HEK293 (cell line): ENCODE results near the gene SMCHD1.

Source experiments
- CTCF ChIA-PET: fragments of 350-600 bp; formaldehyde crosslinking; extraction: SDS; loops from one replicate; lab custom pipeline; 2021; ENCODE audit warnings: antibody characterized with exemption; lab: Yijun Ruan, JAX
- POLR2A ChIA-PET: fragments of 300-600 bp; formaldehyde crosslinking; extraction: SDS; loops from one replicate; lab custom pipeline; 2020; ENCODE audit warnings: antibody characterized with exemption, inconsistent platforms; lab: Yijun Ruan, JAX
- H3K27ac ChIP-seq: fragments of 200-500 bp; sonication (Bioruptor generic); 2 replicates; pipeline ENCODE4 v1.5.1; 2014; ENCODE audit warnings: low read depth, low read length, control low read depth, inconsistent platforms; ENCODE audit errors: extremely low read depth
- H3K36me3 ChIP-seq, 2 experiments: fragments of 200-500 bp in 1 of 2; sonication (Bioruptor generic) in 1 of 2; 1 replicate in 1 of 2; 2 replicates in 1 of 2; pipeline ENCODE4 v1.5.1; 2014 to 2017; ENCODE audit warnings: inconsistent platforms in 2 of 2, low read length in 2 of 2; ENCODE audit not compliant: control insufficient read depth in 2 of 2, insufficient read depth in 1 of 2
- H3K4me1 ChIP-seq: fragments of 200-500 bp; sonication (Bioruptor generic); 2 replicates; pipeline ENCODE4 v1.5.1; 2014; ENCODE audit warnings: mild to moderate bottlenecking, low read length, inconsistent platforms; ENCODE audit not compliant: control insufficient read depth, insufficient read depth
- H3K4me3 ChIP-seq: 2 replicates; pipeline ENCODE4 v1.5.1; 2011; ENCODE audit warnings: low read depth, mild to moderate bottlenecking, control low read depth, low read length, moderate library complexity
- H3K9me3 ChIP-seq: fragments of 200-500 bp; sonication (Bioruptor generic); 2 replicates; pipeline ENCODE4 v1.5.1; 2014; ENCODE audit warnings: low read depth, low read length, inconsistent platforms; ENCODE audit not compliant: control insufficient read depth, insufficient read depth
- CTCF ChIP-seq: fragments of 450-650 bp; formaldehyde crosslinking; IDR thresholded peaks from 2 replicates; pipeline ENCODE4 v1.5.1; 2016; ENCODE audit warnings: missing biosample characterization, missing genetic modification characterization
- GLIS2 ChIP-seq: fragments of 450-650 bp; formaldehyde crosslinking; IDR thresholded peaks from 2 replicates; pipeline ENCODE4 v1.5.1; 2016; ENCODE audit warnings: missing biosample characterization, missing genetic modification characterization
- HOXA7 ChIP-seq: sonication (generic); formaldehyde crosslinking; IDR thresholded peaks from 2 replicates; pipeline ENCODE4 v1.8.1; 2022; ENCODE audit warnings: missing genetic modification reagents, borderline replicate concordance
- MYNN ChIP-seq: fragments of 450-650 bp; formaldehyde crosslinking; IDR thresholded peaks from 2 replicates; pipeline ENCODE4 v1.5.1; 2016; ENCODE audit warnings: missing biosample characterization, missing genetic modification characterization, borderline replicate concordance
- SCRT2 ChIP-seq: fragments of 450-650 bp; formaldehyde crosslinking; IDR thresholded peaks from 2 replicates; pipeline ENCODE4 v1.5.1; 2016; ENCODE audit warnings: missing biosample characterization, missing genetic modification characterization
- SP7 ChIP-seq: fragments of 450-650 bp; formaldehyde crosslinking; IDR thresholded peaks from 2 replicates; pipeline ENCODE4 v1.5.1; 2016; ENCODE audit warnings: missing biosample characterization, missing genetic modification characterization
- WT1 ChIP-seq: fragments of 450-650 bp; formaldehyde crosslinking; IDR thresholded peaks from 2 replicates; pipeline ENCODE4 v1.5.1; 2016; ENCODE audit warnings: missing biosample characterization, missing genetic modification characterization
- ZIC2 ChIP-seq: fragments of 450-650 bp; formaldehyde crosslinking; IDR thresholded peaks from 2 replicates; pipeline ENCODE4 v1.5.1; 2016; ENCODE audit warnings: missing biosample characterization, missing genetic modification characterization
- ZNF19 ChIP-seq: fragments of 450-650 bp; formaldehyde crosslinking; IDR thresholded peaks from 2 replicates; pipeline ENCODE4; 2016; ENCODE audit warnings: missing biosample characterization, missing genetic modification characterization, low read depth
- ZNF23 ChIP-seq: fragments of 450-650 bp; formaldehyde crosslinking; IDR thresholded peaks from 2 replicates; pipeline ENCODE4 v1.5.1; 2016; ENCODE audit warnings: missing biosample characterization, missing genetic modification characterization, borderline replicate concordance
- ZNF548 ChIP-seq: fragments of 450-650 bp; formaldehyde crosslinking; IDR thresholded peaks from 2 replicates; pipeline ENCODE4 v1.5.1; 2016; ENCODE audit warnings: missing biosample characterization, missing genetic modification characterization
- ZNF558 ChIP-seq: fragments of 450-650 bp; formaldehyde crosslinking; IDR thresholded peaks from 2 replicates; pipeline ENCODE4 v1.5.1; 2016; ENCODE audit warnings: missing biosample characterization, missing genetic modification characterization
- ZNF585B ChIP-seq: fragments of 450-650 bp; formaldehyde crosslinking; IDR thresholded peaks from 2 replicates; pipeline ENCODE4 v1.5.1; 2016; ENCODE audit warnings: missing biosample characterization, missing genetic modification characterization
- ZNF639 ChIP-seq: fragments of 450-650 bp; formaldehyde crosslinking; IDR thresholded peaks from 2 replicates; pipeline ENCODE4 v1.5.1; 2016; ENCODE audit warnings: missing biosample characterization, missing genetic modification characterization
- ZNF768 ChIP-seq: fragments of 450-650 bp; formaldehyde crosslinking; IDR thresholded peaks from 2 replicates; pipeline ENCODE4 v1.5.1; 2018; ENCODE audit warnings: missing biosample characterization, mild to moderate bottlenecking, missing genetic modification characterization
- ZNF776 ChIP-seq: fragments of 450-650 bp; formaldehyde crosslinking; IDR thresholded peaks from 2 replicates; pipeline ENCODE4 v1.5.0; 2017; ENCODE audit warnings: missing biosample characterization, missing genetic modification characterization, borderline replicate concordance
- ZNF837 ChIP-seq: fragments of 450-650 bp; formaldehyde crosslinking; IDR thresholded peaks from 2 replicates; pipeline ENCODE4 v1.5.1; 2016; ENCODE audit warnings: missing biosample characterization, missing genetic modification characterization
- ZSCAN30 ChIP-seq: fragments of 450-650 bp; IDR thresholded peaks from 2 replicates; pipeline ENCODE4 v1.5.1; 2018; ENCODE audit warnings: missing biosample characterization, mild to moderate bottlenecking, missing genetic modification characterization, moderate library complexity
- TF ChIP-seq, protein P1 (sequence below): fragments of 450-650 bp; formaldehyde crosslinking; IDR thresholded peaks from 2 replicates; pipeline ENCODE4 v1.5.1; 2016; ENCODE audit warnings: missing biosample characterization, missing genetic modification characterization
- TF ChIP-seq, protein P2 (sequence below): fragments of 450-650 bp; formaldehyde crosslinking; IDR thresholded peaks from 2 replicates; pipeline ENCODE4 v1.5.1; 2016; ENCODE audit warnings: missing biosample characterization, missing genetic modification characterization
- TF ChIP-seq, protein P3 (sequence below): fragments of 450-650 bp; formaldehyde crosslinking; IDR thresholded peaks from 2 replicates; pipeline ENCODE4 v1.5.1; 2016; ENCODE audit warnings: missing biosample characterization, missing genetic modification characterization

SMCHD1 gene

DNA sequence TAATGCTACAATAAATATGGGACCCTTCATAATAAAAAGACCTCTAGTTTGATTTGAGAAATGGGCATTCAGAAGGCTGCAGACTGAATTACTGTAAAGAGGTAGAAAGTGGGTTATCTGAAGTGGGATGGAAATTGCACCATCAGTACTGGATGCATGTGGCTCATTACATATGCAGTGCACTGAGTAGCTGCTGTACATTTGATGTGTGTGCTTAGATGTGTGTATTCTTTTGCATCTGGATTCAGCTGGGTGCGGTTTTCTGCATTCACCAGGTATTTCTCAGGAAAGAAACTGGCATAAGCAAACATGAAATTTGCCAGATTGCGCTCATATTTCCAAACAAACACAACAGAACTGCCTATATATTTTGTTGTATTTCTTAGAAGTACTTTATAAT is 45.9 kb upstream of the SMCHD1 start (continued):
- TF ChIP-seq ZNF639: no peak

- Histone ChIP-seq H3K4me1 (no peaks in the 10 kb centered on the region), H3K4me3 (no peak overlapping the region), H3K36me3 (peaks cover 48 to 81% of the 10 kb centered on the region in 2 experiments), H3K27ac (no peak overlapping the region), H3K9me3 (no peaks in the 10 kb centered on the region)
- ChIA-PET POLR2A (no interaction called here), CTCF (no interaction called here)
- TF ChIP-seq GLIS2: no peak
- no peak for TF ChIP-seq ZNF585B (tag by site-specific recombination)
- TF ChIP-seq, protein P1, sequence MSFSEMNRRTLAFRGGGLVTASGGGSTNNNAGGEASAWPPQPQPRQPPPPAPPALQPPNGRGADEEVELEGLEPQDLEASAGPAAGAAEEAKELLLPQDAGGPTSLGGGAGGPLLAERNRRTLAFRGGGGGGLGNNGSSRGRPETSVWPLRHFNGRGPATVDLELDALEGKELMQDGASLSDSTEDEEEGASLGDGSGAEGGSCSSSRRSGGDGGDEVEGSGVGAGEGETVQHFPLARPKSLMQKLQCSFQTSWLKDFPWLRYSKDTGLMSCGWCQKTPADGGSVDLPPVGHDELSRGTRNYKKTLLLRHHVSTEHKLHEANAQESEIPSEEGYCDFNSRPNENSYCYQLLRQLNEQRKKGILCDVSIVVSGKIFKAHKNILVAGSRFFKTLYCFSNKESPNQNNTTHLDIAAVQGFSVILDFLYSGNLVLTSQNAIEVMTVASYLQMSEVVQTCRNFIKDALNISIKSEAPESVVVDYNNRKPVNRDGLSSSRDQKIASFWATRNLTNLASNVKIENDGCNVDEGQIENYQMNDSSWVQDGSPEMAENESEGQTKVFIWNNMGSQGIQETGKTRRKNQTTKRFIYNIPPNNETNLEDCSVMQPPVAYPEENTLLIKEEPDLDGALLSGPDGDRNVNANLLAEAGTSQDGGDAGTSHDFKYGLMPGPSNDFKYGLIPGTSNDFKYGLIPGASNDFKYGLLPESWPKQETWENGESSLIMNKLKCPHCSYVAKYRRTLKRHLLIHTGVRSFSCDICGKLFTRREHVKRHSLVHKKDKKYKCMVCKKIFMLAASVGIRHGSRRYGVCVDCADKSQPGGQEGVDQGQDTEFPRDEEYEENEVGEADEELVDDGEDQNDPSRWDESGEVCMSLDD (tag by site-specific recombination): no peak
- TF ChIP-seq, protein P2, sequence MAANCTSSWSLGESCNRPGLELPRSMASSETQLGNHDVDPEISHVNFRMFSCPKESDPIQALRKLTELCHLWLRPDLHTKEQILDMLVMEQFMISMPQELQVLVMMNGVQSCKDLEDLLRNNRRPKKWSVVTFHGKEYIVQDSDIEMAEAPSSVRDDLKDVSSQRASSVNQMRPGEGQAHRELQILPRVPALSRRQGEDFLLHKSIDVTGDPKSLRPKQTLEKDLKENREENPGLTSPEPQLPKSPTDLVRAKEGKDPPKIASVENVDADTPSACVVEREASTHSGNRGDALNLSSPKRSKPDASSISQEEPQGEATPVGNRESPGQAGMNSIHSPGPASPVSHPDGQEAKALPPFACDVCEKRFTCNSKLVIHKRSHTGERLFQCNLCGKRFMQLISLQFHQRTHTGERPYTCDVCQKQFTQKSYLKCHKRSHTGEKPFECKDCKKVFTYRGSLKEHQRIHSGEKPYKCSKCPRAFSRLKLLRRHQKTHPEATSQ (tag by site-specific recombination): no peak
- TF ChIP-seq ZNF23 (tag by site-specific recombination): no peak
- TF ChIP-seq ZNF19 (tag by site-specific recombination): no peak
- TF ChIP-seq ZNF837: no peak
- no peak for TF ChIP-seq SP7
- no peak for TF ChIP-seq SCRT2 (tag by site-specific recombination)
- no peak for TF ChIP-seq CTCF (tag by site-specific recombination)
- no peak for TF ChIP-seq MYNN (tag by site-specific recombination)
- TF ChIP-seq, protein P3, sequence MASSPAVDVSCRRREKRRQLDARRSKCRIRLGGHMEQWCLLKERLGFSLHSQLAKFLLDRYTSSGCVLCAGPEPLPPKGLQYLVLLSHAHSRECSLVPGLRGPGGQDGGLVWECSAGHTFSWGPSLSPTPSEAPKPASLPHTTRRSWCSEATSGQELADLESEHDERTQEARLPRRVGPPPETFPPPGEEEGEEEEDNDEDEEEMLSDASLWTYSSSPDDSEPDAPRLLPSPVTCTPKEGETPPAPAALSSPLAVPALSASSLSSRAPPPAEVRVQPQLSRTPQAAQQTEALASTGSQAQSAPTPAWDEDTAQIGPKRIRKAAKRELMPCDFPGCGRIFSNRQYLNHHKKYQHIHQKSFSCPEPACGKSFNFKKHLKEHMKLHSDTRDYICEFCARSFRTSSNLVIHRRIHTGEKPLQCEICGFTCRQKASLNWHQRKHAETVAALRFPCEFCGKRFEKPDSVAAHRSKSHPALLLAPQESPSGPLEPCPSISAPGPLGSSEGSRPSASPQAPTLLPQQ (tag by site-specific recombination): no peak
- TF ChIP-seq WT1 (tag by site-specific recombination): no peak
- no peak for TF ChIP-seq ZSCAN30
- no peak for TF ChIP-seq ZNF548
- no peak for TF ChIP-seq ZIC2 (tag by site-specific recombination)
- TF ChIP-seq HOXA7 (CRISPR knock-in tag): no peak
- TF ChIP-seq ZNF768 (tag by site-specific recombination): no peak
- TF ChIP-seq ZNF776 (tag by site-specific recombination): no peak
- TF ChIP-seq ZNF558 (tag by site-specific recombination): no peak
Measured at GRCh38 chr18:2610549-2610948, 45.0 kb upstream of the SMCHD1 start.
